Adipocyte (in vitro differentiated cells): ENCODE measurements around the gene TSNAXIP1.
A peak's percentile ranks its signal among the peaks of the same experiment; 100 is the strongest.

Experiments used
- DNase-seq: peaks from one replicate; pipeline ENCODE4 v3.0.0-alpha.2; 2015; ENCODE audit warnings: low read depth
- H3K27me3 ChIP-seq: replicated peaks from 2 replicates; pipeline ENCODE4 v1.7.0; 2013; ENCODE audit warnings: mild to moderate bottlenecking, low read length, moderate library complexity; ENCODE audit not compliant: control insufficient read depth, insufficient read depth
- H3K36me3 ChIP-seq: 2 replicates; pipeline ENCODE4 v1.7.0; 2013; ENCODE audit warnings: low read length, mild to moderate bottlenecking, moderate library complexity; ENCODE audit not compliant: control insufficient read depth, insufficient read depth, severe bottlenecking
- H3K4me1 ChIP-seq: 2 replicates; pipeline ENCODE4 v1.7.0; 2013; ENCODE audit warnings: mild to moderate bottlenecking, low read length, moderate library complexity; ENCODE audit not compliant: control insufficient read depth, insufficient read depth
- H3K4me3 ChIP-seq: 2 replicates; pipeline ENCODE4 v1.7.0; 2013; ENCODE audit warnings: mild to moderate bottlenecking, low read length, moderate library complexity
- H3K9ac ChIP-seq: 2 replicates; pipeline ENCODE4 v1.7.0; 2013; ENCODE audit warnings: mild to moderate bottlenecking, low read length, moderate library complexity
- H3K9me3 ChIP-seq: 2 replicates; pipeline ENCODE4 v1.7.0; 2013; ENCODE audit warnings: mild to moderate bottlenecking, low read length, moderate library complexity; ENCODE audit not compliant: control insufficient read depth

Gene TSNAXIP1

DNA sequence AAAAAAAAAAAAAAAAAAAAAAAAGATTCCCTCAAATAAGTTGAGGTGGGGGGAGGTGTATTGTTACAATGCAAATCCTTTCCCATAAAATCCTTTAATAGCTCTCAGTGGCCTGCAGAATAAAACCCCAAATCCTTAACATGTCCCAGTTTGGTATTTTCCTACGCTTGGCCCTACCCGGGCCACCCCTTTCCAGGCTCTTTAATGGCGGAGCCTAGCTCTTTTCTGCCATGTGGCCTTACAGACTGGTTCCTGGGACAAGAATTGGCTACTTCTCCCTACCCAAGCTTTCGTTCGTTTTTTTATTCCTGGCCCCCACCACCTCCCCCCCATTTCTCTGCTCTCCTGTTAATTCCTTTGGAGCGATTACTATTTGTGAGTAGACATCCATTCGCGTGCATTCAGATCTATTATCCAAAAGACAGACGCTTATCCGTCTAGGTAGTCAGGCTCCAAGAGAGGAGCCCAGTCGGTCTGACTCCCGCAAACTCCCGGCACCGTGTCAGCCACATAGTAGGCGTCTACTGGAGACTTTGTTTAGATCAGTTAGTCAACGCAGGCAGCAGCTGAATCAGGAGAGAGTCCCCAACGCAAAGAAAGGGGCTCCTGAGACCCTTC lies 34.6 kb downstream of the TSNAXIP1 start:
- no peaks in the 10 kb centered on the region for H3K27me3 ChIP-seq
- peak overlapping the region; percentile 99 for H3K9ac ChIP-seq
- H3K4me1 ChIP-seq: peaks cover 35% of the 10 kb centered on the region
- no peak for DNase-seq
- peak overlapping the region; percentile 96 for H3K4me3 ChIP-seq
- H3K36me3 ChIP-seq: no peaks in the 10 kb centered on the region
- no peaks in the 10 kb centered on the region for H3K9me3 ChIP-seq

GRCh38 chr16:67841816-67842508 lies 35.3 kb downstream of the TSNAXIP1 start, which contains the start of gene THAP11:
Gene THAP11 (plus strand): TSS chr16:67842320. CDS start chr16:67842555, 235 bp downstream.
- Histone ChIP-seq H3K4me1 (peaks cover 35% of the 10 kb centered on the region), H3K27me3 (no peaks in the 10 kb centered on the region), H3K9me3 (no peaks in the 10 kb centered on the region), H3K36me3 (no peaks in the 10 kb centered on the region), H3K9ac (peak within 1 kb of the TSS; percentile 99), H3K4me3 (peak within 1 kb of the TSS; percentile 96)
- peak; percentile 99 for DNase-seq

GRCh38 chr16:67842509-67843342 lies 36.0 kb downstream of the TSNAXIP1 start:
- Histone ChIP-seq H3K4me1 (peaks cover 36% of the 10 kb centered on the region), H3K9ac (peak overlapping the region; percentile 99), H3K4me3 (peak overlapping the region; percentile 96), H3K36me3 (no peaks in the 10 kb centered on the region), H3K9me3 (no peaks in the 10 kb centered on the region), H3K27me3 (no peaks in the 10 kb centered on the region)
- DNase-seq: peak; percentile 67

DNA sequence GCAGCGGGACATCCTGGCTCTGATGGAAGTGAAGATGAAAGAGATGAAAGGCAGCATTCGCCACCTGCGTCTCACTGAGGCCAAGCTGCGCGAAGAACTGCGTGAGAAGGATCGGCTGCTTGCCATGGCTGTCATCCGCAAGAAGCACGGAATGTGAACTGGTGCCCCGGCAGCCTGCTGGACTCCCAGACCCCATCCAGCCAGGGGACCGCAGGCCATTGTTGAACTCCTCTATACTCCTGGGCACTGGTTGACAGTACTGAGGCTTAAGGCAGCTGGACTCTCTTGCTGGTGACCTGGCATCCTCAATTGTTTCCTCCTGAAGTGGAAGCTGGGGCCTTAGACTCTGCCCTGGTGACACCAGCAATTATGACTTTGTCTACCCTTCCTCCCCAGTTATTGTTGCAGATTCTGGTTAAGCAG lies 36.7 kb downstream of the TSNAXIP1 start:
- peak overlapping the region; percentile 96 for H3K4me3 ChIP-seq
- H3K9ac ChIP-seq: peak overlapping the region; percentile 99
- no peaks in the 10 kb centered on the region for H3K27me3 ChIP-seq
- peaks cover 43% of the 10 kb centered on the region for H3K4me1 ChIP-seq
- DNase-seq: peak; percentile 56
- H3K36me3 ChIP-seq: no peaks in the 10 kb centered on the region
- H3K9me3 ChIP-seq: no peaks in the 10 kb centered on the region

DNA sequence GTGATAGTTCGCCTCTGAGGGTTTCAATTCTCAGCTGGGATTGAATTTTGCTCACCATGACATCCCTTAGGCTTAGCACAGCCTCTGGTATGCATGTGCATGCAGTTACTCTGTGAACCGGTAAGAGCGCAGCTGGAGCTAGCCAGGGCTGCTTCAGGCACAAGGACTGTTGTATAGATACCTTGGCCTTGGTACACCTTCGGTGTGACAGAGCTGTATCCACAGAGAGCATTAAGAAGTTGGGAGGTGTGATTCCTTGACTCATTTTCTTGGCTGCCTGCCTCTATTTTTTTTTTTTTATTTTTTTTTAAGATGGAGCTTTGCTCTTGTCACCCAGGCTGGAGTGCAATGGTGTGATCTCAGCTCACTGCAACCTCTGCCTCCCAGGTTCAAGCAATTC lies 37.8 kb downstream of the TSNAXIP1 start:
- H3K9me3 ChIP-seq: no peaks in the 10 kb centered on the region
- peak overlapping the region; percentile 36 for H3K4me3 ChIP-seq
- H3K9ac ChIP-seq: no peak overlapping the region
- H3K36me3 ChIP-seq: no peaks in the 10 kb centered on the region
- peak; percentile 47 for DNase-seq
- no peaks in the 10 kb centered on the region for H3K27me3 ChIP-seq
- H3K4me1 ChIP-seq: peaks cover 48% of the 10 kb centered on the region

DNA sequence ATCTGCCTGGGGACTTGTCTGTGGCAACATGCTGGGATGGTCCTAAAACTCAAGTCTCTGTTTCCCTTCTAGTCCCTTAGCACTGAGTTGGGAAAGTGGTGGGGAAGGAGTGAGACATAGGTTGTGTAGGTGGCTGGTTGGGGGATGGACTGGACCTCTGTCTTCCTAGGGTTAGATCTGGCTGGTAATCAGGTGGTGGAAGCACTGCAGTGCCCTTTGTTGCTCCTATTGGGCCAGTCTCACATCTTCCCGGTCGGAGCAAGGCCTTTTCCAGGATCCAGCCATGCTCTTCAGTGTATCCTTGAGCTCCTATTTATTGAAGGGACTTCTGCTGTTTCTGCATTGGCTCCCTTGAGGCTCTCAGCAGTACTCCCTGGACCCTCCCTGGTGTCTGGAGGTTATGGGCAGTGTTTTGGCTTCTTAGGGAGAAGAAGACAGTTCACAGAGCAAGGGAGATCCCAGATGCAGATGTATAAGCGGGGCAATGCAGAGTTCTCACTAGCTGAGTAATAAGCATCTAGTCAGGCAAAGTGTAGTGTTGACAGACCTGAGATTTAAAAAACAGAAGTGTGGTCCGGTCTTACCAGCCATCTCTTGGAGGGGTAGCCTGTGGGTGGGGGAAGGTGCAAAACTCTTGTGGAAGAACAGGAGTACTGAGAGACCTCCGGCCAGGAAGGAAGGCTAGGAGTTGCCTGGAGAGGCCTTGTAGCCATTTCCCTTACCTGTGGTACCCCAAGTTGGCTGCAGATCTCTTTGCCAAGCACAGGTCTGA lies 38.8 kb downstream of the TSNAXIP1 start:
- Histone ChIP-seq H3K4me1 (peaks cover 48% of the 10 kb centered on the region), H3K9ac (peak overlapping the region; percentile 99), H3K27me3 (no peaks in the 10 kb centered on the region), H3K4me3 (peak overlapping the region; percentile 96), H3K9me3 (no peaks in the 10 kb centered on the region), H3K36me3 (peaks cover 2% of the 10 kb centered on the region)
- DNase-seq: no peak

- H3K9ac ChIP-seq: peak overlapping the region; percentile 99
- H3K27me3 ChIP-seq: no peaks in the 10 kb centered on the region
- peaks cover 48% of the 10 kb centered on the region for H3K4me1 ChIP-seq
- H3K36me3 ChIP-seq: peaks cover 3% of the 10 kb centered on the region
- no peak for DNase-seq
- H3K4me3 ChIP-seq: peak overlapping the region; percentile 96
- no peaks in the 10 kb centered on the region for H3K9me3 ChIP-seq
Measured at GRCh38 chr16:67846063-67846319, 39.3 kb downstream of the TSNAXIP1 start.

- DNase-seq: peak; percentile 98
- peaks cover 3% of the 10 kb centered on the region for H3K36me3 ChIP-seq
- H3K4me3 ChIP-seq: peak within 1 kb of the TSS; percentile 96
- H3K4me1 ChIP-seq: peaks cover 48% of the 10 kb centered on the region
- H3K9ac ChIP-seq: peak within 1 kb of the TSS; percentile 99
- no peaks in the 10 kb centered on the region for H3K27me3 ChIP-seq
- no peaks in the 10 kb centered on the region for H3K9me3 ChIP-seq
Measured at GRCh38 chr16:67846320-67847063, 39.8 kb downstream of the TSNAXIP1 start, which contains the start of gene NUTF2. Gene NUTF2 (plus strand): TSS chr16:67846933. CDS start chr16:67865131, 18,198 bp downstream.

GRCh38 chr16:67847064-67847861 lies 40.6 kb downstream of the TSNAXIP1 start, which contains the start of gene CENPT:
Gene CENPT (minus strand): TSS chr16:67847693. CDS start chr16:67833859, 13,834 bp downstream.
- H3K4me3 ChIP-seq: peak within 1 kb of the TSS; percentile 96
- H3K4me1 ChIP-seq: peaks cover 48% of the 10 kb centered on the region
- DNase-seq: peak; percentile 87
- no peaks in the 10 kb centered on the region for H3K9me3 ChIP-seq
- H3K36me3 ChIP-seq: peaks cover 3% of the 10 kb centered on the region
- H3K9ac ChIP-seq: peak within 1 kb of the TSS; percentile 99
- H3K27me3 ChIP-seq: no peaks in the 10 kb centered on the region

DNA sequence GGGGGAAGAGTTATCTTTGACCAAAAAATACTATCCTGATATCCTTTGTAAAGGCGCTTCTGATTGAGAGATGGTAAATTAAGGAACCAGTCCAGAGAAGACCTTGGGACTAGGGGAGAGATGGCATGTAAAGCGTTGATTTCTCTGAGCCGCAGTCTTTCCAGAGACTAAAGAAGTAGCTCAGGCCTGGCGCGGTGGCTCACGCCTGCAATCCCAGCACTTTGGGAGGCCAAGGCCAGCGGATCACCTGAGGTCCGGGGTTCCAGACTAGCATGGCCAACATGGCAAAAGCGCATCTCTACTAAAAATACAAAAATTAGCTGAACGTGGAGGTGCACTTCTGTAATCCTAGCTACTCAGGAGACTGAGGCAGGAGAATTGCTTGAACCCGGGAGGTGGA lies 41.4 kb downstream of the TSNAXIP1 start:
- peaks cover 3% of the 10 kb centered on the region for H3K36me3 ChIP-seq
- peak overlapping the region; percentile 99 for H3K9ac ChIP-seq
- peaks cover 44% of the 10 kb centered on the region for H3K4me1 ChIP-seq
- no peaks in the 10 kb centered on the region for H3K27me3 ChIP-seq
- no peak for DNase-seq
- H3K4me3 ChIP-seq: peak overlapping the region; percentile 96
- H3K9me3 ChIP-seq: no peaks in the 10 kb centered on the region
